Measurements from ENCODE around the gene CXCR2. TPM values are rescaled to one million over a fixed set of nuclear protein-coding genes. Genes with fewer than 3 reads are reported as not detected.

Gene CXCR2
- total RNA-seq, 2 experiments from 2014 or later: not detected

- POLR2A ChIA-PET: no interaction called here
- Histone ChIP-seq H3K36me3 (ENCODE audit: insufficient read depth, low read length) (no peaks in the 10 kb centered on the region), H3K4me1 (ENCODE audit: insufficient read depth, low read length, poor library complexity, severe bottlenecking) (no peaks in the 10 kb centered on the region), H3K9me3 (ENCODE audit: low read length) (no peaks in the 10 kb centered on the region), H3K4me2 (ENCODE audit: low read length) (no peak overlapping the region), H3K4me3 (ENCODE audit: low read depth, low read length, poor library complexity, severe bottlenecking) (no peak overlapping the region), H3K79me2 (ENCODE audit: insufficient read depth, low read depth, low read length) (no peaks in the 10 kb centered on the region), H3K27ac (ENCODE audit: low read depth, low read length, poor library complexity, severe bottlenecking) (no peak overlapping the region), H3K9me2 (ENCODE audit: insufficient read depth, low read length) (no peaks in the 10 kb centered on the region), H2AFZ (ENCODE audit: low read length) (no peak overlapping the region), H4K20me1 (ENCODE audit: insufficient read depth, low read length) (no peaks in the 10 kb centered on the region)
- intact Hi-C loops (cut with micrococcal nuclease; ENCODE audit: unreplicated experiment): no loop called here
- no peak for DNase-seq (ENCODE audit: low spot score)
- CTCF ChIA-PET (ENCODE audit: unreplicated experiment): no interaction called here
- no peak for TF ChIP-seq EZH2phosphoT487 (IDR thresholded peaks at IDR 0.05; ENCODE audit: borderline replicate concordance, low read depth, low read length)
- no peak for TF ChIP-seq CTCF (conservative IDR thresholded peaks at IDR 0.05; ENCODE audit: low read length)
- BruUV-seq (replicated peaks): no TSS peak
These were observed 12.2 kb downstream of the CXCR2 start for GRCh38 chr2:218138047-218138446.

- Histone ChIP-seq H3K79me2 (ENCODE audit: insufficient read depth, low read depth, low read length) (no peaks in the 10 kb centered on the region), H3K9me2 (ENCODE audit: insufficient read depth, low read length) (no peaks in the 10 kb centered on the region), H3K4me2 (ENCODE audit: low read length) (no peak overlapping the region), H3K9me3 (ENCODE audit: low read length) (no peaks in the 10 kb centered on the region), H3K4me1 (ENCODE audit: insufficient read depth, low read length, poor library complexity, severe bottlenecking) (no peaks in the 10 kb centered on the region), H4K20me1 (ENCODE audit: insufficient read depth, low read length) (no peaks in the 10 kb centered on the region), H3K4me3 (ENCODE audit: low read depth, low read length, poor library complexity, severe bottlenecking) (no peak overlapping the region), H2AFZ (ENCODE audit: low read length) (no peak overlapping the region), H3K27ac (ENCODE audit: low read depth, low read length, poor library complexity, severe bottlenecking) (no peak overlapping the region), H3K36me3 (ENCODE audit: insufficient read depth, low read length) (no peaks in the 10 kb centered on the region)
- no TSS peak for BruUV-seq (replicated peaks)
- ChIA-PET CTCF (ENCODE audit: unreplicated experiment) (no interaction called here), POLR2A (no interaction called here)
- intact Hi-C loops (cut with micrococcal nuclease; ENCODE audit: unreplicated experiment): no loop called here
- no peak for DNase-seq (ENCODE audit: low spot score)
- no peak for TF ChIP-seq EZH2phosphoT487 (IDR thresholded peaks at IDR 0.05; ENCODE audit: borderline replicate concordance, low read depth, low read length)
These were observed 19.3 kb downstream of the CXCR2 start for GRCh38 chr2:218145124-218145523.

GRCh38 chr2:218146056-218146455 lies 20.2 kb downstream of the CXCR2 start:
- Histone ChIP-seq H3K27ac (ENCODE audit: low read depth, low read length, poor library complexity, severe bottlenecking) (no peak overlapping the region), H2AFZ (ENCODE audit: low read length) (no peak overlapping the region), H3K4me2 (ENCODE audit: low read length) (no peak overlapping the region), H3K79me2 (ENCODE audit: insufficient read depth, low read depth, low read length) (no peaks in the 10 kb centered on the region), H3K9me3 (ENCODE audit: low read length) (no peaks in the 10 kb centered on the region), H3K9me2 (ENCODE audit: insufficient read depth, low read length) (no peaks in the 10 kb centered on the region), H3K36me3 (ENCODE audit: insufficient read depth, low read length) (no peaks in the 10 kb centered on the region), H3K4me1 (ENCODE audit: insufficient read depth, low read length, poor library complexity, severe bottlenecking) (no peaks in the 10 kb centered on the region), H3K4me3 (ENCODE audit: low read depth, low read length, poor library complexity, severe bottlenecking) (no peak overlapping the region), H4K20me1 (ENCODE audit: insufficient read depth, low read length) (no peaks in the 10 kb centered on the region)
- TF ChIP-seq EZH2phosphoT487 (IDR thresholded peaks at IDR 0.05; ENCODE audit: borderline replicate concordance, low read depth, low read length) (no peak), CTCF (conservative IDR thresholded peaks at IDR 0.05; ENCODE audit: low read length) (no peak)
- no peak for DNase-seq (ENCODE audit: low spot score)
- intact Hi-C loops (cut with micrococcal nuclease; ENCODE audit: unreplicated experiment): no loop called here
- CTCF ChIA-PET (ENCODE audit: unreplicated experiment): no interaction called here
- no TSS peak for BruUV-seq (replicated peaks)
- POLR2A ChIA-PET: interaction anchor here (0.7 to 1.4 kb wide), 2 partner anchors 15 to 111 kb away, joined by 3 to 4 read pairs; no protein-coding TSS in a partner anchor

Measured in OCI-LY7 (cell line).